Stimulated activated CD8-positive, alpha-beta memory T cell treated with anti-CD3 and anti-CD28 coated beads, Interleukin-15, amount 100 ng/mL, for 1 hour (primary cell): ENCODE results near the gene SLC2A11.
"Not testable (repeated sequence)": the region's sequence is repeated elsewhere in the genome, so short reads cannot be mapped to it uniquely, and the experiment has no call there.

Experiments
- DNase-seq: peaks from one replicate; pipeline ENCODE4 v3.0.0-alpha.2; 2020; ENCODE audit warnings: low read depth

SLC2A11 gene

GRCh38 chr22:23891726-23892125, 34.1 kb downstream of the SLC2A11 start:
- DNase-seq, result no peak

GRCh38 chr22:23892130-23892529, 34.5 kb downstream of the SLC2A11 start:
- no peak for DNase-seq

- no peak for DNase-seq
These were observed 35.0 kb downstream of the SLC2A11 start for GRCh38 chr22:23892706-23893105.

GRCh38 chr22:23893121-23893944, 35.7 kb downstream of the SLC2A11 start:
- no peak for DNase-seq

GRCh38 chr22:23893945-23894709, 36.5 kb downstream of the SLC2A11 start, which contains the start of gene MIF:
TSS of gene MIF (plus strand) at chr22:23894383. CDS start at chr22:23894475, 92 bp downstream.
- peak; percentile 91 for DNase-seq

- DNase-seq, result peak; percentile 34
These were observed 37.3 kb downstream of the SLC2A11 start for GRCh38 chr22:23894710-23895598.

GRCh38 chr22:23895599-23896144, 38.0 kb downstream of the SLC2A11 start:
- no peak for DNase-seq

- no peak for DNase-seq
These were observed 38.5 kb downstream of the SLC2A11 start for GRCh38 chr22:23896166-23896522.

- no peak for DNase-seq
These were observed 39.0 kb downstream of the SLC2A11 start for GRCh38 chr22:23896523-23897186.

GRCh38 chr22:23897320-23897719, 39.6 kb downstream of the SLC2A11 start:
- no peak for DNase-seq

GRCh38 chr22:23898006-23898974, 40.6 kb downstream of the SLC2A11 start:
- no peak for DNase-seq

GRCh38 chr22:23899042-23899745, 41.5 kb downstream of the SLC2A11 start:
- DNase-seq, result no peak

GRCh38 chr22:23900227-23900626, 42.6 kb downstream of the SLC2A11 start:
- not testable (repeated sequence) for DNase-seq

GRCh38 chr22:23901600-23901999, 43.9 kb downstream of the SLC2A11 start:
- no peak for DNase-seq

GRCh38 chr22:23903328-23903971, 45.8 kb downstream of the SLC2A11 start:
- DNase-seq, result no peak

- DNase-seq, result no peak
These were observed 47.0 kb downstream of the SLC2A11 start for GRCh38 chr22:23904573-23905254.

- DNase-seq, result no peak
These were observed 49.0 kb downstream of the SLC2A11 start for GRCh38 chr22:23906641-23907040.

- DNase-seq, result not testable (repeated sequence)
These were observed 49.7 kb downstream of the SLC2A11 start for GRCh38 chr22:23907423-23907822.
